NCI-H2029 treated with DMSO at 0.1 percent for 48 hours (cell line): Measurements from ENCODE around the gene SERPING1.
A peak's percentile ranks its signal among the peaks of the same experiment; 100 is the strongest.
"Not testable (repeated sequence)": the region's sequence is repeated elsewhere in the genome, so short reads cannot be mapped to it uniquely, and the experiment has no call there.

Experiments used
- DNase-seq: peaks from one replicate; lab custom pipeline; 2025; lab: John Stamatoyannopoulos, UW

Gene SERPING1

DNA sequence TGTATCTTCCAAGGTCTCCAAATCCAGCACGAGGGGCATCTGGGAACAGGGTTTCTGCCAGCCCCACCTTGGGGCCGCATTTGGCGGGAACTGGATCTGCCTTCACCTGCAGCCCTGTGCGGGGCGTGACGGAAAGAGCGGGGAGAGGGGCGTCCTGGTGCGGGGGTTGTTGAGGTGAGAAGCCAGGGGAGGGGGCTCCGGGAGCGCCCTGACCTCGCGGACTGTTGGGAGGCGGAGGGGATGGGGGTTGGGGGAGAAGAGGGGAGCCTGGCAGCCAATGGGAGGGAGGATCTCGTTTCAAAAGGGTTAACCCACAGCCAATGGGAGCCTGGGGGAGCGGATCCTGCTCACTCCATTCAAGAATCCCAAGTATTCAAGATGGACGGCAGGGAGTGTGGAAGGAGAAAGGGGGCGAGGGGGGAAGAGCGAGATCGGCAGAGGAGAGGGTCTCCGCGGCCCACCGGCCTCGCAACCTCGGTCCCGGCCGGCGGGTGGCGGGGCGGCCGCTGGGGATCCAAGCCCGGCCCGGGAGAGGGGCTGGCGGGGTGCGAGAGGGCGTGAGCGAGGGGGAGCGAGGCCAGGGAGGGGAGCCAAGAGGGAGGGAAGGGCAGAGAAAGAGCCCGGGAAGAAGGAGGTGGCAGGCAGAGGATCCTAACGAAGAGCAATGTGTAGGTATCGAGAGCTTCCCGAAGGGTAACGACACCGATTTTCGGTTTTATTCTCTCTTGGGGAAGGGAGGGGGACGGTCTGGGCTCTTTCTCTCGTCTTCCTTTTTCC is 40.7 kb downstream of the SERPING1 start:
- DNase-seq = no peak

- DNase-seq = no peak
Measured at GRCh38 chr11:57638811-57639320, 41.4 kb downstream of the SERPING1 start.

- DNase-seq = no peak
Measured at GRCh38 chr11:57639321-57640067, 42.0 kb downstream of the SERPING1 start.

DNA sequence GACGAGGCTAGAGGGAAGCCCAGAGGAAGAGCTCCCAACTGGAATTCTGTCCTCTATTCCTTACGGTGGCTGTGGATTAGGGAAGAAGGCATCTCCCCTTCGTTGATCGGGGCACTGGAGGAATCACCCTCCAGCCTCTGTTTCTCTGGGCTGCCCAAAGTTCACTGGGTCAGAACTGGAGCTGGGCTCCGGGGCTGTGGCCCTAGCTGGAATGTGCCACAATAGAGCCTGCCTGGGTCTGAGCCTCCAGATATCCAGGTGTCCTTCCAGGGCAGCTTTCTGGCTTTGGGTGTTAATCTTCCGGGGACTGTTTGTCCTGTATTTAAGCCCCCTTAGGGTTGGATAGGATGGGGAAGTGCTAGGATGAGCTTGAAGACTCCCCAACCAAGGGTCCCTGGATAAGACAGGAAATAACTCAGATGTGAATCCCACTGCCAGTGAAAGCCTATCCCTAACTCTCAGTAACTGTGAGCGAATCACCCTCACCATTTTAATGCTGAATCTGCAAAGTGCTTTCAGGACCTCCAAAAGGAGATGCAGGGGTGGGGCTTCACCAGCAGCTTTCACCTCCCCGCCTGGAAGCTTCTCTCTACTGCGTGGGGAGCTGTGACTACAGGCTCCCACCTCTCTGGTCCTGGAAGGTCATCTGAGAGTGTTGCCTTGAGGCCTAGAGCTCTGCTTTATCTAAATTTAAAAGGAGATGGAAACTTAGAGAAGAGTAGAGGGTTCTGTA is 42.7 kb downstream of the SERPING1 start:
- DNase-seq = no peak

GRCh38 chr11:57641011-57641807 is 43.7 kb downstream of the SERPING1 start:
- peak; percentile 36 for DNase-seq

- DNase-seq = no peak
Measured at GRCh38 chr11:57643802-57644201, 46.3 kb downstream of the SERPING1 start.

DNA sequence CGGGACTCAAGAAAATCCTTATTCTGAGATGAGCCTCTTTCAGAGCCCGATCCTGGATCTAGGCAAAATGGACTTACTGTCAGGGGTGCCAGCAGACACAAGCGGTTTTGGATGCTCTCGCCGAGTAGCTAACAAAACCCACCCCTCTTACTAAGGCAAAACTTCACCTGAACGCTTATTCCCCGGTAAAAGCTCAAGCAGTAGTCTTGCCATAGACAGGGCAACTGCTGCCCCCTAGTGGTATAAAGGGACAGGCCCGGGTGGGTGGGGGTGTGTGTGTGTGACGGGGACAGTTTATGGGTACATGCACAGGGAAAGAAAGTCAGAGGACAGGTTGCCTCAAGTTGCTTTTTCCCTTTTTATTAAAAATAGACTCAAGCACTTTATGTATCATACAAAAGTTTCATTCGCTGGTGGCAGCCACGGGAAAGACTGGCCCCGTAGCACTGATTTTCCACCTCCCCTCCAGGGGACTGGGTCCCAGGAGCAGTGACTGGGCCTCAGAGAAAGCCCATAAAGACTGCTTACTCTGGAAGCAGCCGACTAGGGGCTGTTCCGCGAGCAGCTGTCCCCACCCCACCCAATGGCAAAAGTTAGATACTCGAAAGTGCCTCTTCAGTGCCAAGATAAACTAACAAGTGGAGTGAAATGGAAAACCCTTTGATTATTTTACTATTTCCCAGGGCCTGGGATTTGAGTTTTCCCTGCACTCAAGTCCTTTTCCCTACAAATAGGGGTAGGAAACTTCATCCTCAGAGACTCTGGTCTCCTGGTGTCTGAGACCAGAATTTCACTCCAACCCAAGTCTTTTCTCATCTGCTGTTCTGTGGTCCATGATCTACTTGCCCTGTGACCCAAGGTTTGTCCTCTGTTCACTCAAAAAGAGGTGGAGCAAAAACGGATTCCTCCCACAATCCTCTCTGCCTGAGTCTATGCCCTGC is 47.5 kb downstream of the SERPING1 start:
- peak; percentile 32 for DNase-seq

GRCh38 chr11:57645689-57646085 is 48.2 kb downstream of the SERPING1 start:
- DNase-seq = no peak

- DNase-seq = no peak
Measured at GRCh38 chr11:57646194-57646798, 48.8 kb downstream of the SERPING1 start.

DNA sequence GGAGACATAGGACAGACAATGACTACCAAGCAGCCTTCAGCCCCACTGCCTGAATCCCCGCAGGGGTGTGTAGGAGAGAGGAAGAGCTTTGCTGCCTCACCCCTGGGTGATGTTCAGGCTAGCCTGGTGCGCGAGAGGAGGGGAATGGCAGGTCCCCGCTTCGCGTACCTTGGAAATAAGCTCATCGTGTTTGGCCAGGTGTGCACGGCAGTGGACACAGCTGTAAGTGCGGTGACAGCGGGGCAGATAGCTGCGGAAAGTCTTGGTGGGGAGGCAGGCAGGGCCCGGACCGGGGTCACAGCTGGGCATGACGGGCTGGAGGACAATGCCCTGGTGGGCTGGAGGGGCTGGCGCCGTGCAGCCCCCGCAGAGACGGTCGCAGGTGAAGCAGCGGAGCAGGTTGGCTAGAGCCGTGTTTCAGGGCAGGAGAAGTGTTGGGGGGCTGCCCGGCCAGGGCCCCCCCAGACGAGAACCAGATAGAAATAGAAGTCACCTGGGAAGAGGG is 49.4 kb downstream of the SERPING1 start:
- DNase-seq = no peak

DNA sequence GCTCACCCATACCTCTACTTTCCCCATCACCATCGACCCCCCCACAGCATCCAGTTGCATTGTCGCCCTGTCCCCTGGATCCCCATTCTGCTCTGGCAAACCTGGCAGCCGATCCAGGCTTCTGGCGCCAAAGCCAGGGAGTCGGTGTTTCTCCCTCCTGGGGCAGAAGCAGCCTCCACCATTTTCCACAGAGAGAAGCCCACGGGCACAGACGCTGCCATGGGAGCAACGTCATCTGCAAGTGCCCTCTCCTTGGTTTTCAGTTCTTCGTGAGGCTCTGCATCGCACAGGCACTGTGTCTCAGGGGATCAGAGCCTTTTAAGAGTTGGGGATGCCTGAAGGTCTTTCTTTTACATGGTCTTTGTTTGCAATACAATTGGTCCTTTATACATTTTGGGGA is 49.9 kb downstream of the SERPING1 start:
- no peak for DNase-seq

GRCh38 chr11:57647960-57648800 is 50.7 kb downstream of the SERPING1 start:
- DNase-seq = no peak

- no peak for DNase-seq
Measured at GRCh38 chr11:57648801-57649735, 51.6 kb downstream of the SERPING1 start.

DNA sequence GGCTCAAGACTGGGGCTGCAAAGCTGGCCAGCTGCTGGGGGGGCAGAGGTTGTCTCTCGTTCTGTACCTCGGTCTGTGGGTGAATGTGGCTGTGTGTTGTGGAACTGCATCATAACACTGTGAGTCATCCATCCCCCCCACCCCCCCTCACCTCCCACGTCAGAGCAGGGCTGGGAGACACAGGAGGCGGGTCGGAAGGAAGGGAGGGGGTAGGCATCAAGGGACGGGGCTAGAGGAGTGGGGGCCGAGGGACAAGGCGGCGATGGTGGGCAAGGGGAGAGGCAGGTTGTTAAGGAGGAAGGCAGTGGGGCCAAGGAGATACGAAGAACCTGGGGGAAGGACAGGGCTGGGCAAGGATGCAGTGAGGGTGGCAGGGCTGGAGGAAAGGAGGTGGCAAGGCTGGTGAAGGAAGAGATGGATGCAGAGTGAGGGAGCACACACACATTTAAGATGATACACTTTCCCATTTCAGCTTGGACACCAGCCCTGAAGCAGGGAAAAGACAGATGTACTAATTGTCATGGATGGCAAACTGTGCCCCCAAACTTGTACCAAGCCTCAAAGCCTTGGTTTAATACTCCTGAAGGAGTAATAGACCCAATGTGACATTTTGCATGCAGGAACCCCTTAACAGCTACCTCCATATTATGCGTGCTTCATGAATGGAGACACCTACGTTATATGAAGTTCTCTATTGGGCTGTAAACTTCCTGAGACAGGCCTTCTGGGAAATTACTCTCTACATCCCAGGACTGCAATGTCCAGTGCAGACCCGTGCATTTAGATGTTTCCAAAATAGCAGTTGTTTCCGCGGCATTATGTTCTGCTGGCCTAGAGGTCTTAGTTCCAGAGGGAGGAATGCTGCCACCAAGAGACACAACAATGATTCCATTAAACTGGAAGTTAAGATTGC is 52.6 kb downstream of the SERPING1 start, which contains the start of gene YPEL4:
Gene YPEL4 (minus strand): TSS at position 87 of the 913 bp plus-strand sequence. CDS start 2,805 bp downstream, outside the sequence.
- DNase-seq = no peak

DNA sequence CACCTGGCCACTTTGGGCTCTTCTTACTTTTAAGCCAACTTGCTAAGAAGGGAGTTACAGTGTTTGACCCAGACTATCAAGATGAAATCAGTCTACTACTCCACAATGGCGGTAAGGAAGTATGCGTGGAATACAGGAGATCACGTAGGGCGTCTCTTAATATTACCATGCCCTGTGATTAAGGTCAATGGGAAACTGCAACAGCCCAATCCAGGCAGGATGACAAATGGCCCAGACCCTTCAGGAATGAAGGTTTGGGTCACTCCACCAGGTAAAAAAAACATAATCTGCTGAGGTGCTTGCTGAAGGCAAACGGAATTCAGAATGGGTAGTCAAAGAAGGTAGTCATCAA is 53.2 kb downstream of the SERPING1 start:
- DNase-seq = no peak

GRCh38 chr11:57651408-57651807 is 53.9 kb downstream of the SERPING1 start:
- DNase-seq = no peak

GRCh38 chr11:57652230-57652629 is 54.7 kb downstream of the SERPING1 start:
- not testable (repeated sequence) for DNase-seq
